Activated naive CD4-positive, alpha-beta T cell (primary cell): ENCODE results near the gene PRKN.
"Not testable (repeated sequence)": the region's sequence is repeated elsewhere in the genome, so short reads cannot be mapped to it uniquely, and the experiment has no call there.

Experiments
- DNase-seq, 4 experiments: peaks; one replicate each; lab custom pipeline; 2025; lab: John Stamatoyannopoulos, UW

PRKN gene

GRCh38 chr6:162532283-162533008 lies 195.1 kb downstream of the PRKN start:
- DNase-seq = no peak

GRCh38 chr6:162531391-162531790 lies 196.2 kb downstream of the PRKN start:
- not testable (repeated sequence) for DNase-seq

- DNase-seq = no peak
These were observed 199.0 kb downstream of the PRKN start for GRCh38 chr6:162528538-162528937.

- DNase-seq = no peak
These were observed 200.6 kb downstream of the PRKN start for GRCh38 chr6:162526960-162527359.

GRCh38 chr6:162525181-162525580 lies 202.4 kb downstream of the PRKN start:
- no peak for DNase-seq

GRCh38 chr6:162512744-162513143 lies 214.8 kb downstream of the PRKN start:
- no peak for DNase-seq

- DNase-seq = no peak
These were observed 230.2 kb downstream of the PRKN start for GRCh38 chr6:162497389-162497788.

- no peak for DNase-seq
These were observed 233.6 kb downstream of the PRKN start for GRCh38 chr6:162493917-162494316.

- DNase-seq = no peak
These were observed 235.9 kb downstream of the PRKN start for GRCh38 chr6:162491637-162492036.

- no peak for DNase-seq
These were observed 238.2 kb downstream of the PRKN start for GRCh38 chr6:162489101-162489976.

- no peak for DNase-seq
These were observed 239.1 kb downstream of the PRKN start for GRCh38 chr6:162488444-162488843.

GRCh38 chr6:162485464-162485863 lies 242.1 kb downstream of the PRKN start:
- no peak for DNase-seq

- DNase-seq = no peak
These were observed 245.6 kb downstream of the PRKN start for GRCh38 chr6:162481938-162482337.

GRCh38 chr6:162481320-162481719 lies 246.2 kb downstream of the PRKN start:
- DNase-seq = no peak

GRCh38 chr6:162478192-162478671 lies 249.3 kb downstream of the PRKN start:
- DNase-seq = no peak

GRCh38 chr6:162474722-162475121 lies 252.8 kb downstream of the PRKN start:
- no peak for DNase-seq

- DNase-seq = no peak
These were observed 255.7 kb downstream of the PRKN start for GRCh38 chr6:162471842-162472241.

- no peak for DNase-seq
These were observed 259.2 kb downstream of the PRKN start for GRCh38 chr6:162468326-162468725.

- no peak for DNase-seq
These were observed 259.9 kb downstream of the PRKN start for GRCh38 chr6:162467679-162468078.

GRCh38 chr6:162463576-162463975 lies 264.0 kb downstream of the PRKN start:
- DNase-seq = no peak

GRCh38 chr6:162459985-162460384 lies 267.6 kb downstream of the PRKN start:
- no peak for DNase-seq

- no peak for DNase-seq
These were observed 277.2 kb downstream of the PRKN start for GRCh38 chr6:162450358-162450757.

- no peak for DNase-seq
These were observed 279.3 kb downstream of the PRKN start for GRCh38 chr6:162448294-162448693.
